Left ventricle myocardium superior (tissue), 1 donor: ENCODE measurements around the gene PRKG2. TPM values are rescaled to one million over a fixed set of nuclear protein-coding genes. Genes with fewer than 3 reads are reported as not detected.

ENCODE experiments used
- ATAC-seq: fragments of 200-7000 bp; cut with Tn5 transposase; one replicate; pipeline ENCODE4 v1.9.1; 2020; ENCODE audit warnings: mild to moderate bottlenecking, moderate library complexity
- DNase-seq: peaks from one replicate; pipeline ENCODE4 v3.0.0-alpha.2; 2020
- intact Hi-C: fragments of 100-400 bp; cut with micrococcal nuclease; formaldehyde crosslinking; loops from one replicate; pipeline ENCODE4 v1.11.0; 2022
- total RNA-seq: library from RNA; stranded (reverse); fragmentation: NEBNext Ultra II Directional; extraction: Animal tissue kit (Norgen Biotek cat#: 25700); gene quantifications from one replicate; pipeline ENCODE4 v1.2.1, GENCODE V29; 2021
- donor health status: DM: no; HTN: yes; CAD: no; lungs with severe emphysema.

PRKG2 gene
- total RNA-seq, 1 donor from 2014 or later = 0.17 TPM

DNA sequence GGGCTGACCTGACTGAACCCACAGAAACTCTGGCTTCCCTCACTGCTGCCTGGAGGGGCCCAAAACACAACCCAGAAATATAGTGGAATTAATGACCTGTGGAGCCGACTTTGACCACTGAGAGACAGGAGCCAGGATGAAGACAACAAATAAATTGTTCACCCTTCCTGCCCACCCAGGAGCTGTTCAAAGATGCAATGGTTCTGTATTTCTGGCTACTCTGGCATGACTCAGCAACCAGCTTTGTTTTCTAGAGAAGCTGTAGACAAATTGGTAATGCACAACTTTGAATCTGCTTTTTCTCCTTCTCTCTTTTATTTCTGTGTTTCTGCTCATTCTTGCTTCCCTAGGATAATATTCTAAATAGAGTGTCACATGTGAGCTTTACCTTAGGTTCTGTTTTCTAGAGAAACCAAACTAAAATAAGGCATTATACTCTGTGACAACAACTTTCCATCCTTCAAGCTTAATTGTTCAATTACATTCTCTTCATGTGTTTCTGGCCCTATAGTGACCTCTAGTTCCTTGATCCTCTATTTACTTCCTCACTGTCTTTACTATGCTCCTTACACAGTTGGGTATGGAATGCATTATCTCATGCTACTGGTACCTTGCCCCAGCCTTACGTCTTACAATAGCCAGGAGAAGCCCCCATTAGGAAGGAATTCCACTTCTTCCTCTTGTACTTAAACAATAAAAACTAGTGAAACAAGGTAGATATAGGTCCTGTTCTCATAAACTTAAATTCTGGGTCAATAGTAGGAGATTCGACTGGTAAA, 6.5 kb upstream of the PRKG2 start:
- no peak for DNase-seq
- ATAC-seq = no peak
- intact Hi-C loops = no loop called here

DNA sequence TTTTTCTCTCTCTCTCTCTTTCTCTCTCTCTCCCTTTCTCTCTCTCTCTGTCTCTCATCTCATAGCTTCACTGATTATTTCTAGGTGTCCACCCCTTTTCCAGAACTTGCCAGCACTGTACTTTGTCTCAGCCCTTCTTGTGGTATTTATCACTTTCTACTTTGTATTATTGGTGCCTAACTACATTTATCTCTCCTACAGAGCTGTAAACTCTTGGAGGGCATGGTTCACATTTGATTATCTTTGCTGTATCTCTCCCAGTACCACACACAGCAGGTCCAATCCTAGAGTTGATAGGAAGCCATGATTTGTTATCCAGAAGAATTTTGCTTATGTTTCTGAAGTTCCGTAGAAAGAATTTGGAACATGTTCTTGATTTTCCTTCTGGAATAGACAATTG, 5.2 kb upstream of the PRKG2 start:
- intact Hi-C loops = no loop called here
- no peak for DNase-seq
- no peak for ATAC-seq

DNA sequence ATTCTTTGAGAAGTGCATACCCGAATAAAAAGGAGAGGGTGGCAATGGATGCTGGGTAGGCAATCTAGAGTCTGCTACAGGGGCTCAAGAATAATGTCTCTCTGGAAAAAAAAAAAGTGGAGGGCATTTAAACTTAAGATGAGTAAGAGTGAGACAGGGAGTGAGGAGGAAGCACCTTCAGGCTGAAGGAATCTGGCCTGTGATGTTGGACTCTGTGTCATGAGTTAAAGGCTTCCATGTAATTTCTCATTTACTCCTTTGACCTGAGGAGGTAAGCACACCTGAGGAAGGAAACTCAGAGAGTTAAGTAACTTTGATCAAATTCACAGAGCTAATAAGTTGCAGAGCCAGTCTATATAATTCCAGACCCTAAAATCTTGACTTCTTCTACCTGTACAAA, 3.2 kb upstream of the PRKG2 start:
- DNase-seq (no peak), ATAC-seq (no peak)
- intact Hi-C loops = no loop called here

DNA sequence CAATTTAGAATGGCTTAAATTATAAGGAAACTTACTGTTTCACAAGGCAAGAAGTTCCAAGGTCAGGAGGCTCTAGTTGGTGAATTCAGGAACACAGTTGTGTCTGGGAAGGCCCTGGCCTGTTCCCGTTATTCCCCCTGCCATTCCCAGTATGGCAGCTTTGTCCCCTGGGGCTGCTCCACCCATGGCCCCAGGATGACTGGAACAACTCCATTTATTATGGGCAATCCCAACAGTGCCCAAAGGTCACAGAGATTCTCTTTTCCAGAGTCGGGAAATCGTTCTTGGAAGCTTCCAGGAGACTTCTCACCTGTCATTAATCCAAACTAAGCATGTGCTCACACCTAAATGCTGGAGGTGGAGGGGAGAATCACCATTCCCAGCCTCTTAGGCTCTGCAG, 2.8 kb upstream of the PRKG2 start:
- ATAC-seq (no peak), DNase-seq (no peak)
- intact Hi-C loops = no loop called here

DNA sequence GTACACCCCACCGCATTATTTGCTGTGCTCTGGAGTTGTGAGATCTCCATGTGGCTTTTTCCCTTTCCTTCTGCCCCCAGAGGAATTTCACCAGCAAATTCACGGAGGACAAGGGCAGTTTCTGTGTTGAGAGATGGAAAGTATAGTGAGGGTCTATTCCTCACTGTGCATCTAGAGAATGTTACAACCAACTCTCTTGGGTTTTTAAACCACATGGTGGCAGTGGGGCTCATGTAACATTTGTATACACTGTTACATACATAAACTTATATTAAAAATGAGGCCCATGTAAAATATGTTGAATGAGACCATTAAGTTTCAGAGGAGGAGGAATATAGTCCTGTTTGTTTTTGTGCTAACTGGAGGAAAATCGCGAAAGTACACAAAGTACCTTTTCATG, 909 bp upstream of the PRKG2 start:
- DNase-seq (no peak), ATAC-seq (no peak)
- intact Hi-C loops = no loop called here

DNA sequence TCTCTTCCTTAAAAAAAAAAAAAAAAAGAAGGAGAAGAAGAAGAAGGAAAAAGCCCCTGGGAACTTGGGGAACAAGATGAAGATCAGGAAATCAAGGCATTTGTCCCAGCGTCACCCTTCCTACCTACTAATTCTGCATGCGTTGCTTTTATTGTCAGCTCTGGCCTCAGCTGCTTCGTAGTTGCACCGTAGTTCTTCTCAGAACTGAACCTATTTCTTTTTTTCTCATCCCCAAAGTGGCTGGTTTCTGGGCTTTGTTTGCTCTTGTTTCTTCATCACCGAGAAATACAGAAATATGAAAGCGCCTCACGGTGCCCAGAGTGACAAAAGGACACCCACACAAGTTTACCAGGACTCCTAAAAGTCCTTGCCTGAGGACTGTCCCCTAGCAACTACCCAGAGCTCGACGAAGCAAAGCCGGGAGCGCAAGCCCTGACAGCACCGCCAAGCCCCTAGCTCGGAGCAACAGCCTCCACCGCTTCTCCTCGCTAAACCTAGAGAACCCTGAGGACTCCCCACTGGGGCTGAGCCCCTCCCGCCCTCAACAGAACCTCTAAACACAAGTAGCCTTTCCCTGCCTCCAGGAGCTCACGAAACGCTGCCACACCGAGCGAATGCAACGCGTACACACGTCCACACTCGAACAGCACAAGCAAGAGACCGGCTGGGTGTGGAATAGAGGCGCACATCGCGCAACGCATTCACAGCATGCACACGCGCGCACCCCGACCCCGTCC, 710 bp downstream of the PRKG2 start:
- DNase-seq = no peak
- intact Hi-C loops = no loop called here
- no peak for ATAC-seq

DNA sequence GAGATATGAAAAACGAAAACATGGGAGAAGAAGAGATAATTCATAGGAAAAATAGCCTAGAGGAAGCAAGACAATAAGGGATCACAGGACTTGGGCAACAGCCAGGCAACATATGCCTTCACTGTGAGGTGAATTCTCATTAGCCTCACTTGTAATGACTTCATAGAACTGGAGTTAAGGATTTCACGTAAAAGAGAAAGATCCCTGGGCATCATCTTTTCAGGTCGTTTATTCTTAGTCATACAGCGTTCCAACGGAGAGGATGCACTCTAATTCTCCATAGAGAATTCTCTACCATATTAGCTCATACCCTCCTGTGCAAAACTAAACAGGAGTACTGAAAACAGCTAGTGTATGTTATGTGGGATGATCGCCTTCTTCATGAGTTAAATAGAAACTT, 1.4 kb downstream of the PRKG2 start:
- ATAC-seq = no peak
- intact Hi-C loops = no loop called here

DNA sequence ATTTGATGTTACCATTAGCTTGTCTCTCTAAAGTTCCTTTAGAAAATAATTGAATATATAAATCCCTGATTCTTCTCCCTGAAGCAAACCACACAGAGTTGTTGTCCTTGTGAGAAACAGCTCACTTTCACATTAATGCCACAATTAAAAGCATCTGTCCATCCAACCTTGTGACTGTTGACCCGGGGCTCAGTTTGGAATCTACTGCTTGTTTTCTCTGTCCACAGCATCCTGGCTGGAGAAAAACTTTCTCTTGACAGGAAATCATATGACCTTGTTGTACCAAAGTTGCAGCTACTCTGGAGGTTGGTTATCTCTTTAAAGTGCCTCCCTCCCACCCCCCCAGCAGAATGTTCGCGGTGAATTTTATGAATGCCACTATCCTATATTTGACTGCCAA, 3.1 kb downstream of the PRKG2 start:
- ATAC-seq (no peak), DNase-seq (no peak)
- intact Hi-C loops = no loop called here

More for the DNA sequence above, 1.4 kb downstream of the PRKG2 start:
- DNase-seq = no peak

DNA sequence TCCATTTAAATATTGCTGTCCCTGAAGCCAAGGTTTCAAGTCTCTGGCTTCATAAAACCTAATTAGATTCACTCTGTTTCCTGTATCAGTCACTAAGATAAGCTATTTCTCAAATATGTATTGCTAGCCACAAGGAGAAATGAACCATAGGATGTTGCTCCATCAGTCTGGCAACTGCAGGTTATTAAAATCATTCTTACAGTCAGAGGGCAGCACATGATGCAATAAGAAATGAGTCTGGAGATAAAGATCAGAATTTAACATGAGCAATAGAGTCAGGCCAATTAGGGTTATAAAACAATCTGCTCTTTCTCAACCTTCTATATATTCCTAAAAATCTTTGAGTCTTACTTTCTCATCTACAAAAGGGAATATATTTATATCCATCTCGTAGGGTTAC, 7.2 kb downstream of the PRKG2 start:
- intact Hi-C loops = no loop called here
- ATAC-seq = no peak
- no peak for DNase-seq

DNA sequence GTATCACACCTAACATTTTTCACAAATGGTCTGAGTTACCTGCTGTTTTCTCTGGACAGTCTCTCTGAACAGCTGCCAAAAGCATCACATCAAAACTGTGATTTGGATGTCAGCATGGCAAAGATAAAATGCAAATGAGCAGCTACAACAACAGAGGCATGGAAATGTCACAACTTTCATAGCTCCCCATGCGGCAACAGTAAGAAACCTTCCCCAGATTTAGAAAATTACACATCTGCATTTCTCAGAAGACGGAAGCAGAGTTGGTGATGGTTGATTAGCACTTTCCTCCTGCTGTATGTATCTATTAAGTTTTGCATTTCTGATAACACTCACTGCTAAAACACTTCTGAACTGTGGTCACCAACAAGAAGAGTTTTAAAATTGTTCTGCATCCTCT, 9.7 kb downstream of the PRKG2 start:
- ATAC-seq = no peak
- intact Hi-C loops = no loop called here

DNA sequence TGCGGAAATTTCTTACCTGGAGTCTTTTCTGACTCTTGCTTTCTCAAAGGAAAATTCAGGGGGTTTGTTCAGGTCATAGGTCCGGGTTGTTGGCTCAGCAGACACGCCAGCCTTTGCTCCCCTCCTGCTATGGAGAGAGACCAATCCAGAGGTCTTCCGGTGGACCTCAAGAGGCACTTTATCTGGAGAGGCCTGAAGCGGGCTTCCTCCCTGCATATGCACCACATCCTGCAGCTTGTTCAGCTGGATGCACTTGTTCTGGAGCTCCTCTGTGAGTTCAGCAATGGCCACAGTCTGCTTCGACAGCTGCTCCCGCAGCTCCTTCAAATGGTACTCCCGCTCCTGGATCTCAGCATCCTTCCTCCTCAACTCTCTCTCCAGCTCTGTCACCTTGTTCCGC, 10.5 kb downstream of the PRKG2 start:
- intact Hi-C loops = no loop called here
- ATAC-seq (no peak), DNase-seq (no peak)

More for the DNA sequence above, 9.7 kb downstream of the PRKG2 start:
- DNase-seq = no peak

DNA sequence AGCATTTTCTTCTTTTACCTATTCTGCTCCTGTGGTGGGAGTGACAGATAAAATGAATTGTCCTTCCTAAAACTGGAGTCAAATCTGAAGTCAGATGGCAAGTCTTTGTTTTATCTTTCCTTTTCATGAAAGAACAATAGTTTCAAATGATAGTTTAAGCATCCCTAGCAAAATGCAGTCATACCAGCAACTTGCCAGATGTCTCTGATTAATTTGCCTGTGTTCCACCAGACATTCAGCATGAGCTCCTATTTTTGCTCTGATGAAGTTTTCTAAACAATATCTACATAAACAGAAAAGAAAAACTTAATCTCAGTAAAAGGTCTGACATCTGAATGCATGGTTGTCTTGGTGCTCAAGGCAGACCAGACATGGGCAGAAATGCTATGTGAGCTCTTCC, 15.2 kb downstream of the PRKG2 start:
- DNase-seq = no peak
- ATAC-seq = no peak
- intact Hi-C loops = no loop called here

DNA sequence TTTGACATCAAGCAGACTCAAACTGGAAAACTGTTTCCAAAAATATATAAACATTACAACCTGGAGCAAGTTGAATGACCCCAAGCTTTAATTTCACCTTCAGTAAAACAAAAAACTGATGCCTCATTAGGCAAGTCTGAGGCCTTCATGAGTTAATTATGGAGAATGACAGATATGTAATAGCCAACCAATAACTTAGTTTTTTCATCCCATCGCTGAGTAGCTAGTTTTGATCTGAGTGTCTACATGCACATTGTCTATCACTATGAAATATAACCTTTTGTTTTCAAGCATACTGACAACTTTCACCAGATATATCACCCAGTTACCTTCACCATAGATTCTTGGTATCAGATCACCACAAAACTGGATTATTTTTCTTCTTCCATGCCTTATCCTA, 16.4 kb downstream of the PRKG2 start:
- ATAC-seq (no peak), DNase-seq (no peak)
- intact Hi-C loops = no loop called here

DNA sequence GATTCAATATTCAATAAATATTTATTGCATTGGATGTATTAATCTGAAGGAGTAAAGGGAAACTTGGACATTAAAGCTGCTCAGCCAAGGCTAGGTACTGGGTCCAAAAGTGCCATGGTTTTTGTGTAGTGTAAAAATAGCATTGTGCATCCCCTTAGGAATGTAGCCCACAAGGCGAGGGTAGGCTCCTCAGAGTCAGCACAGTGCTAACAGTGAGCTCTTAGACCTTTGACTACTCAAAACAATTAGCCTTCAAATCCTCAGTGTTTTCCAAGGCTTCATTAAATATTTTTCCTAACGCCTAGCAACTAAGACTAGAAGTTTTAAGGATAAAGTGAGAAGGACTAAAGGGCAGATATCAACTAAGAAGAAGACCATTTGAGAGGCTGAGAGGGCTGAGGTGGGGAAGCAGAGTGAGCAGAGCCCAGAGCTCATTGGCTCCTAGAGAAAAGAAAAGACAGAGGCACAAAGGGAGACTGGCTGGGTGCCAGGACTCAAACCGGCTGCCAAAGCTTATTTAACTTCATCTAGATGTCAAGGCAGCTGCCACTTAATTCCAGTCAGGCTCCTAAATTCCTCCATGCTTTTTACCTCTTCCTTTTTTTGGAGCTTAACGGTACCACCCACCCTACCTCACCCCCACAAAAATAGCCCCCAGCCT, 17.0 kb downstream of the PRKG2 start:
- ATAC-seq = no peak
- intact Hi-C loops = no loop called here
- no peak for DNase-seq

DNA sequence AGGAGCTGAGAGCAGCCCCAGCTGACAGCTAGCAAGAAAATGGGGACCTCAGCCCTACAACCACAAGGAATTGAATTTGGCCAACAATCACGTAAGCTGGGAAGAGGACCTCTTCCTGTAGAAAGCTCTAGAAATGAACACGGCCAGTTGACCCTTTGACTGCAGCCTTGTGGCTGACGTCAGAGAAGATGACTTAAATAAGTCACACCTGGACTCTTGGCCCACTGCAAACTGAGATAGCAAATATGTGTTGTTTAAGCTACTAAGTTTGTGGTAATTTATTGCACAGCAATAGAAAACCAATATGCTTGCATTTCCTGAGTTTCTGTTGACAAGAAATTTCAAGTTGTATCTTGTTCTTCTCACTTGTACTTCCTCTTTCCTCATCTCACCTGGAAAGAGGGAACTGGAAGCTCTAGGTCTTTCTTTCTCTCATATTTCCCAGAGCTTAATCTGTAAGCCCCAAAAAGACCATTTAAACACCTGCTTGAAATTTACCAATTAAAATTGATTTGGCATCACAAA, 18.8 kb downstream of the PRKG2 start:
- no peak for DNase-seq
- no peak for ATAC-seq
- intact Hi-C loops = no loop called here

DNA sequence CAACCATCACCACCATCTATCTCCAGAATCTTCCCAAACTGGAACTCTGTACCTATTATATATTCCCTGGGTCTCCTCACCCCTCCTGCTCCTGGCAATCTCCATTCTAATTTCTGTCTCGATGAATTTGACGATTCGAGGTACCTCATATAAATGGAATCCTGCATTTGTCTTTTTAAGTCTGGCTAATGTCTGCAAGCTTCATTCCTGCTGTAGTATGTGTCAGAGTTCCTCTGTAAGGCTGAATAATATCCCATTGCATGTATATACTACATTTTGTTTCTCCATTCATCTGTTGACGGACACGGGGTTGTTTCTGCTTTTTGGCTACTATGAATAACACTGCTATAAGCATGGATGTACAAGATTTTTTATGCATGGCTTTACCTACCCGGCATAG, 19.5 kb downstream of the PRKG2 start:
- intact Hi-C loops = no loop called here
- DNase-seq (no peak), ATAC-seq (no peak)

DNA sequence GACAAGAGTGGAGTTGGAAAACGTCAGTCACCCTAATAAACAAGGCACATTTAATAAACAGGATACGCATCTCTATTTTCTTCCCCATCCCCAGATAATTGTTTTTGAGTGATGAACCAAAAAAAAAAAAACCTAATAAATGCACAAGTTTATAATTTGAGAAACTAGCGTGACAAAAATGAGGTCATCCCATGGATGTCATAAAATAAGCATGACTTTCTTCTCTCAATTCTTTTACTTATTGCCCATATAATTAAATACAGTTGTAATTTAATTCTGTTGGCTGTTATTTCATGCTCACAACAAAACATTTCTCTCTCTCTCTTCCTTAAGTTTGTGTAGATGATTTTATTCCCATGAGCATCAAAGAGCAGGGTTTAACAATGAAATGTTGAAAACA, 20.7 kb downstream of the PRKG2 start:
- intact Hi-C loops = no loop called here
- no peak for ATAC-seq
- DNase-seq = no peak

DNA sequence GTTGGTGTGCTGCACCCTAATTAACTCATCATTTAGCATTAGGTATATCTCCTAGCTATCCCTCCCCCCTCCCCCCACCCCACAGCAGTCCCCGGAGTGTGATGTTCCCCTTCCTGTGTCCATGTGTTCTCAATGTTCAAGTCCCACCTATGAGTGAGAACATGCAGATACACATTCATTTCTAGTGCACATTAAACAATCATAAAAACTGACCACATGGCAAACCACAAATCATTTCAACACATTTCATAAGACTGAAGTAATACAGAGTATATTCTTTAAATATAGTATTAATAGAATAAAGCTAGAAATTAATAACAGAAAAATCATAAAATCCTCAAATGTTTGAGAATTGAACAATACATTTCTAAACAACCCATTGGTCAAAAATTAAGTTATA, 34.1 kb downstream of the PRKG2 start:
- intact Hi-C loops = no loop called here
- ATAC-seq (no peak), DNase-seq (no peak)

DNA sequence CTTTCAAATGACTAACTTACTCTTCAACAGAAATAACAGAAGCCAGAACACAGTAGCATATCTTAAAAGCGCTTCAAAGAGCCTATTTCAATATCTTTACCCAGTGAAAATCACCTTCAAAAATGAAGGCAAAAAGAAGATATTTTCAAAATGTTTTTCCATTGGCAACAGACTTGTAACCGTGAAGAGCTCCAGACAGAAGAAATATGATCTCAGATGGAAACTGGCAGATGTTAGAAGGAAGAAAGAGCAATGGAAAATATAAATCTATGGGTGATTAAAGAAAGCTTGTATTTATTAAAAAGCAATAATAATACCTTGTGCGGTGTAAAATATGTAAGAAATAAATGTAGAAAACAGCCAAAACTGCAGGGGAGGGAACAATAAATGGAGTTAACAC, 35.7 kb downstream of the PRKG2 start:
- DNase-seq = no peak
- intact Hi-C loops = no loop called here
- no peak for ATAC-seq

DNA sequence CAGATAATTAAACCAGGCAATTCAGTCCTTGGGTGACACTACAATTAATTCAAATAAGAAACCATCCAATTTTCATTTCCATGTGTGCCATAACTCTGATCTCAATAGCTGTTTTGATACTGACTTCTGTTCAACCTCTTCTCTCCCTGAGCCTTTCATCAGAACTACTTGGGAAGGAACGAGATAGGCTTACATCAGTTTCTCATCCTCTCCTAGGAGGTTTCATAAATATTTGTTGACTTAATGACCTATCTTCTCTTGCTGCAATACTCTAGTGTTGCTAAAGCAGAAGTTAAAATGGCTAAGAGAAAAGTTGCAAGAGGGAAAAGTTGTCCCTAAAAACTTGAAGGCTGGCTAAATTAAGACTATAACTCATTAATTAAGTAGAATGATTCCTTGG, 41.8 kb downstream of the PRKG2 start:
- no peak for DNase-seq
- no peak for ATAC-seq
- intact Hi-C loops = no loop called here
